D341Med (cell line): ENCODE measurements around the gene PLA2G4D.

Experiments
- DNase-seq: peaks from one replicate; pipeline ENCODE4 v3.0.0; 2012; ENCODE audit warnings: low spot score

The PLA2G4D gene, protein sequence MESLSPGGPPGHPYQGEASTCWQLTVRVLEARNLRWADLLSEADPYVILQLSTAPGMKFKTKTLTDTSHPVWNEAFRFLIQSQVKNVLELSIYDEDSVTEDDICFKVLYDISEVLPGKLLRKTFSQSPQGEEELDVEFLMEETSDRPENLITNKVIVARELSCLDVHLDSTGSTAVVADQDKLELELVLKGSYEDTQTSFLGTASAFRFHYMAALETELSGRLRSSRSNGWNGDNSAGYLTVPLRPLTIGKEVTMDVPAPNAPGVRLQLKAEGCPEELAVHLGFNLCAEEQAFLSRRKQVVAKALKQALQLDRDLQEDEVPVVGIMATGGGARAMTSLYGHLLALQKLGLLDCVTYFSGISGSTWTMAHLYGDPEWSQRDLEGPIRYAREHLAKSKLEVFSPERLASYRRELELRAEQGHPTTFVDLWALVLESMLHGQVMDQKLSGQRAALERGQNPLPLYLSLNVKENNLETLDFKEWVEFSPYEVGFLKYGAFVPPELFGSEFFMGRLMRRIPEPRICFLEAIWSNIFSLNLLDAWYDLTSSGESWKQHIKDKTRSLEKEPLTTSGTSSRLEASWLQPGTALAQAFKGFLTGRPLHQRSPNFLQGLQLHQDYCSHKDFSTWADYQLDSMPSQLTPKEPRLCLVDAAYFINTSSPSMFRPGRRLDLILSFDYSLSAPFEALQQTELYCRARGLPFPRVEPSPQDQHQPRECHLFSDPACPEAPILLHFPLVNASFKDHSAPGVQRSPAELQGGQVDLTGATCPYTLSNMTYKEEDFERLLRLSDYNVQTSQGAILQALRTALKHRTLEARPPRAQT

GRCh38 chr15:42094512-42094963 lies at the start of gene PLA2G4D:
Gene PLA2G4D, minus strand, starts transcription at chr15:42094562. Its CDS starts 103 bp downstream, at chr15:42094459.
- no peak for DNase-seq

DNA sequence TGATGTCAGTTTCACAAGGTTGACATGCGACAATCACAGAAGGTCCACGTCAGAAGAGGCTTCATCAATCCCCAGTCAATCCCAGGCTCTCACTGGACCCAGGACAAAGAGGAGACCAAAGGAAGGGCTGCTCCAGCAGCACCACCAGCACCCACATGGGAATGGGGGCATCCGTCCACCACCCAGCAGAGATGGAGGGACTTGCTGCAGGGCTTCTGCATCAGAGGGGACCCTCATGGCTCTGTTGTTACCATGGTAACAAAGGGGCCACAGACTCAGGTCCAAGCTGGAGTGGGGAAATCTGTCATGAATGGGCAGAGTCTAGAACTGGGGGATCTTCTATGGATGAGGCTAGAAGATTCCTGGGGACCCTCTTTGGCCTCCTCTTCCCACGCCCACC lies 49.0 kb upstream of the PLA2G4D start:
- no peak for DNase-seq

DNA sequence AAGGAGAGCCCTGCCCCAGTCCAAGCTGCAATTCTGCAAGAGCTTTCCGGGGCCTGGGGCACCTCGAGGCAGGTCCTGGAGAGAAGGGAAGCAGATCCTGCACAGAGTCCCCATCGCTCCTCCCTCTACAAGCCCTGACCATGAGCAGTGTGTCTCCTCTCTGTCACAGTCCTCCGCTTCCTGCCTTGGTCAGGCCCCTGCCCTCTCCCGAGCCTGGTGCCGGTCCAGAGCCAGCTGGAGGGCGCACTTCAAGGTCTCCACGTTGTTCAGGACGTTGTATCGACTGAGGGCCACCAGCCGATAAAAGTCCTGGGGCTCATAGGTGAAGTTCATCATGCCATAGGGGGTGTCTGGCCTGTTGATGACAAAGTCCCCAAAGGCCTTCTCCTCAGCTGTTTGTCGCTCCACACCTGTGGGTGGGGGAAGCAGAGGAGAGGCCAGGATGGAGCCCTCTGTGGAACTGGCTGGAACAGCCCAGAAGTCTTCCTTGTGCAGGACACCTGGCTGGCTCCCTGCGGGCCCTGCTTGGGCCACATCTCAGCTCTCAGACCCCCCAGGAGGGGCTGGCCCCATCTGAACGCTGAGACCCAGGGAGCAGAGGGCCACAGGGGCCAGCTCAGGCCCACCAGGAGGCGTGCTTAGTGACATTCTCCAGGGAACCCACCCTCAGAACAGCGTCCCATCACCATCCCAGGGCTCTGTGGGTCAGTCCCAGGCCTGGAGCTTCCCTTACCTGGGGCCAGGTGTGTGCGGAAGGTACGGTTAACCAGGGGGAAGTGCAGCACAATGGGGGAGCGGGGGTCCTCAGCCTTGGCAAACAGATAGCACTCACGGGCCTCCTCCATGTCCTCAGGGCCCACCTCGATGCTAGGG lies 47.7 kb upstream of the PLA2G4D start:
- DNase-seq, result no peak

- DNase-seq, result no peak
Measured at GRCh38 chr15:42141246-42141645, 46.9 kb upstream of the PLA2G4D start.

- no peak for DNase-seq
Measured at GRCh38 chr15:42140383-42141070, 46.2 kb upstream of the PLA2G4D start.

DNA sequence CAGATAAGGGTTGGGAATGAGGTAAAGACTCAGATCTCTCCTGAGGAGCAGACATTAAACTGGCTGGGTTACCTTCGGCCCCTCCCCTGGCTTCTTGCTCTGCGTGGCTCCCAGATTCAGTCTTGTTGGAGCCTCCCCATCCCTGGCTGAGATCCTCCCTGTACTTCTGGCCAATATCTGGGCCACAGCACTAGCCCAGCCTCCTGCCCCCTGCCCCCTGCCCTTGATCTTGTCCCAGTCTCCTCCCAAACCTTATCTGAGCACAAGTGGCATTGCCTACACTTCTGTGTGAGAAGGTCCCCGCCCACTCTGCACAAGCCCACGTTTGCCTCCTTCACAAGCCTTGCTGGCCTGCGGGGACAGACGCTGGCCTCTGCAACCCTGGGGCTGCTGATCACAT lies 45.2 kb upstream of the PLA2G4D start:
- peak; percentile 7 for DNase-seq

DNA sequence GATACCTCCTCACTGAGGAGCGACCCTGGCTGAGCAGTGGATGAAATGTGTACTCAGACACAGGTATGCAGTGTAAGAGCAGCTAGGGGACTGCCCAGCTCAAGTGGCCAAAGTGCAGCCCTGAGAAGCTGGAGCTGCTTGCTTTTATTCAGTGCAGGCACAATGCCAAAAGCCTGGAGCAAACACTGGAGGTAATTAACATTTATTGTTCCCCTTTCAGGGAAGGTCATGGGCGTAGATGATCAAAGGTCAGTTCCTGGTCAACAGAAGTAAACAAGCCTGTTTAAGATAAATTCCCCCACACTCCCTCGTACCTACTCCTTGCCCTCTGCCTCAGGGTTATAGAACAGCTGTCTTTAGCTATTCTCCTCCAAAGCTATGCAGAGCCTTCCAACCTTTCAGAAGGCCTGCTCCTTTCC lies 44.6 kb upstream of the PLA2G4D start:
- no peak for DNase-seq

DNA sequence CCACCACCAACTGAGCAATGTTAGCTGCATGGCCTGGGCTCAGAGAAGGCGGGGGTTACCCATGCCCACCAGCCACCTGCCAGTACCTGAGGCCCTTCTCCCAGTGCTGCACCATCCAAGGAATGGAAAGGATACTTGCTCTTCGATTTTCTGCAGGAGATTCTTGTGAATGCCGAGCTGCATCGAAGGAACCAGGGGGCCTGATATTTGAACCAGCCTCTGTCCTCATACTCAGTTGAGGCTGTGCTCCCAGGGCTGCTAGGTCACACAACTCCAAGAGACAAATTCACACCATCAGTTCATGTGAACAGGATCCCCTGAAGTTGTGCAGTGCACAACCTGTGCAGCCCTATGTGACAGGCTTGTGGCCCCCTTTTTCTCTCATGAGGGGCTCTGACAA lies 44.0 kb upstream of the PLA2G4D start:
- DNase-seq, result no peak

- no peak for DNase-seq
Measured at GRCh38 chr15:42137461-42138261, 43.3 kb upstream of the PLA2G4D start.

- no peak for DNase-seq
Measured at GRCh38 chr15:42136513-42136912, 42.2 kb upstream of the PLA2G4D start.

DNA sequence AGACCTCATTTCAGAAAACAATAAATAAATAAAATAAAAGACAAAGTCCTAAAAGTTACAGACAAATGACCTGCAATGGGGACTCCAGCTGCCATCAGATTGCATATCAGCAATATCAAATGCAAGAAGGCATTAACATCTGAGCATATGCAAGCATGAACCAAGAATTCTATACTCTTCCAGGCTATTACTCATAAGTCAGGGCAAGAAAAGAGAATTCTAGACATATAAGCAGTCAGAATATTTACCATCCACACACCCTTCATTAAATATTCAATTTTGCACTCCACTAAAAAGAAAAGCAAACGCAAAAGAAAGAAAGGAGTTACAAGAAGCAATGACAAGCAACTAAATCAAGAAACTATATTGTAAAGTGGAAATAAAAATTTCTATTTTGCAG lies 41.0 kb upstream of the PLA2G4D start:
- DNase-seq, result no peak

DNA sequence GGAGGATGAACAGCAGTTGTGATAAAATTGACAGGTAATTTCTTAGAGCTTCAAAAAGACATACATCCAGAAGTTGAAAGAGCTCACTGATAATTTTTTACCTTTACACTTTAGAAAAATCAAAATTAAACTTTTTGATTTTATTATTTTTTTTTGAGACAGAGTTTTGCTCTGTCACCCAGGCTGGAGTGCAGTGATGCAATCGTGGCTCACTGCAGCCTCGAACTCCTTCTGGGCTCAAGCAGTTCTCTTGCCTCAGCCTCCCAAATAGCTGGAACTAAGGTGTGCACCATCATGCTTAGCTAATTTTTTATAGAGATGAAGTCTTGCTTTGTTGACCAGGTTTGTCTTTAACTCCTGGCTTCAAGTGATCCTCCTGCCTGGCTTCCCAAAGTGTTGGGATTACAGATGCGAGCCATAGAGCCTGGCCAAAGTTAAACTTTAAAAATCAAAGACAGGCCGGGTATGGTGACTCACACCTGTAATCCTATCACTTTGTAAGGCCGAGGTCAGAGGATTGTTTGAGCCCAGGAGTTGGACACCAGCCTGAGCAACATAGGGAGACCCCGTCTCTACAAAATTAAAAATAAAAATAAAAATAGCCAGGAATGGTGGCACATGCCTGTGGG lies 40.4 kb upstream of the PLA2G4D start:
- no peak for DNase-seq

GRCh38 chr15:42133886-42134502 lies 39.6 kb upstream of the PLA2G4D start:
- peak; percentile 86 for DNase-seq

- no peak for DNase-seq
Measured at GRCh38 chr15:42133356-42133755, 39.0 kb upstream of the PLA2G4D start.

GRCh38 chr15:42131826-42132806 lies 37.8 kb upstream of the PLA2G4D start:
- DNase-seq, result peak; percentile 66

GRCh38 chr15:42131006-42131405 lies 36.6 kb upstream of the PLA2G4D start:
- DNase-seq, result no peak

DNA sequence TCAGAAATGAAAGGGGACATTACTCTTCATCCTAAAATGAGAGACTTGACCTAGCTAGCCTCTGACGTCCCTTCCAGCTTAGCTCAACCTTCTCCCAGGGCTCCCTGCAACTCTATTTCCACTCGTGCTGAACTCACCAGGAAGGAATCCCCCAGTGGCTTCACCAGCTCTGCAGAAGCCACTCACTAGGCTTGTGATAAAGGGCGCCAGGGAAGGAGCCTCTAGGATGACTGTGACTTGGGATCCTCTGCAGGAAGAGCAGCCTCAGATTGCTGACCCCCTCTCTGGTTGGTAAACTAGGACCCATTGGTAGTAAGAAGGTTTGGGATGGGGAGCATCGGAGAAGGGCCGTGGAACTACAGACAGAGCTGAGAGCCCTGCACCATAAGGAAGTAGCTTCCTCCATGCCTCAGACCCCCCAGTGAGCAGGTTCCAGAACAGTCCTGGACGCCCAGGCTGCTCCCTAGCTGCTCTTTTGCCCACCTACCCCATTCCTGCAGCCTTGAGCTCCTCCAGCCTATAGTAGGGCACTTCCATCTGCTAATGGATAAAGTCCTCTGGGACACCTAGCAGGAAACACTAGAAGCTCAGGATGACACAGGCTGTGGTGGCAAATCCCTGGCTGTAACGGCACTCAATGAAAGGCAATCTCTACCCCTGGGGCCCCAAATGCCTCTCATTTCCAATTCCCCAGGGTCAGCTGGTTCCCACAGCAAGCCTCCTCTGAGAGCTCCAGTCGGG lies 36.1 kb upstream of the PLA2G4D start:
- DNase-seq, result no peak

DNA sequence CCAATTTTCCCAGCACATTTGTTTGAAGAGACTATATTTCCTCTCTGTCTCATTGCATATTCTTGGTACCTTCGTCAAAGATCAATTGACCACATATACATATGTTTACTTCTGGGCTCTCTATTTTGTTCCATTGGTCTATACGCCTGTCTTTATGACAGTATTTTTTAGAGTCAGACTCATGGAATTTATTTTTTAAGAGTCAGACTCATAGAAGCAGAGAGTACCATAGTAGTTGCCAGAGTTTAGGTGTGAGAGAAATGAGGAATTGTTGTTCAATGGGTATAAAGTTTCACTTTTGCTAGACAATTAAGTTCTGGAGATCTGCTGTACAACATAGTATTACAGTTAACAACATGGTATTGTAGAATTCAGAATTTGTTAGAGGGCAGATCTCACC lies 35.0 kb upstream of the PLA2G4D start:
- DNase-seq, result no peak
